Measurements from ENCODE around the gene PDCL2. TPM values are rescaled to one million over a fixed set of nuclear protein-coding genes. Genes with fewer than 3 reads are reported as not detected.

PDCL2 gene
- total and polyA plus RNA-seq, 9 donors = not detected

DNA sequence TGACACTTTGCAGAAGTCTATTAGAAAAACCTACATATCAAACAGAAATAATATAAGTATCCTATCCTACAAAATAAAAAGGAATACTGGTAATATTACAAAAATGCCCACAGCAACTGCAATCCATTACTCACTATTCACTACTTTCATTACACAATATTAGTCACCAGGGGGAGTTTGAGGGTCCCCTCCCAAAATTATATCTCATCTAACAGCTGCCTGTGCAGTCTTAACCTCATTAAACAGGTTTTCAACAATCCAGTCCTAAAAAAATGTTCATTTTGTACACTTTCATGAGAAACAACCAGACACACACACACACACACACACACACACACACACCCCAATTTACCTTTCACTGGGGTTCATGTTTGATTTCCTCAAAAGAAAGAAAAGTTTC lies 48.2 kb downstream of the PDCL2 start:
- H3K36me3 ChIP-seq (ENCODE audit: control insufficient read depth, insufficient read depth, low read length) = peaks cover 2% of the 10 kb centered on the region
- no peaks in the 10 kb centered on the region for H3K27me3 ChIP-seq (ENCODE audit: control insufficient read depth, insufficient read depth, low read length)
- H3K4me1 ChIP-seq (ENCODE audit: control insufficient read depth, insufficient read depth, low read length) = peaks cover 2% of the 10 kb centered on the region
- H3K9me3 ChIP-seq (replicated peaks; ENCODE audit: control insufficient read depth, low read depth, low read length) = no peaks in the 10 kb centered on the region
- no peak overlapping the region for H3K27ac ChIP-seq (ENCODE audit: low read length)
- H3K4me3 ChIP-seq (ENCODE audit: low read length) = no peak overlapping the region
- DNase-seq = peak; percentile 11

DNA sequence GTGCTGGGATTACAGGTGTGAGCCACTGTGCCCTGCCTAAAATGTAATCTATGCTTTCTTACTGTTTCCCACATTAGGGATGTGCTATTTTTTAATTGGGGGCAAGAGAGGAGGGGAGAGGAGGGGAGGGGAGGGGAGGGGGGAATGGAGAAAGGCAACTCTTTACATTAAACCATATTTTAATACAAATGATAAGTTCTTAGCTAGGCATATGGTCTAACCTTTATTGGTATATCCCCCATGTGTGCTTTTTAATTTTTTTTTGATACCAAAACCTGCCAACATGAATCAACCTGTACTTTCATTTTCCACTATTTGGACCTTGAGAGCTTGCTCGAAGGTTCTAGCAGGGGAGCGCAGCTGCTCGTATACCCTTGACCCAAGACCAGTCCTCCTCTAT lies 51.8 kb downstream of the PDCL2 start:
- H3K4me3 ChIP-seq (ENCODE audit: low read length) = no peak overlapping the region
- WGBS (ENCODE audit: insufficient coverage) = 100% methylated on average over 1 of the region's 3 CpGs
- no peaks in the 10 kb centered on the region for H3K9me3 ChIP-seq (replicated peaks; ENCODE audit: control insufficient read depth, low read depth, low read length)
- H3K27ac ChIP-seq (ENCODE audit: low read length) = no peak overlapping the region
- H3K4me1 ChIP-seq (ENCODE audit: control insufficient read depth, insufficient read depth, low read length) = no peaks in the 10 kb centered on the region
- DNase-seq = no peak
- H3K27me3 ChIP-seq (ENCODE audit: control insufficient read depth, insufficient read depth, low read length) = no peaks in the 10 kb centered on the region
- peaks cover 2% of the 10 kb centered on the region for H3K36me3 ChIP-seq (ENCODE audit: control insufficient read depth, insufficient read depth, low read length)

DNA sequence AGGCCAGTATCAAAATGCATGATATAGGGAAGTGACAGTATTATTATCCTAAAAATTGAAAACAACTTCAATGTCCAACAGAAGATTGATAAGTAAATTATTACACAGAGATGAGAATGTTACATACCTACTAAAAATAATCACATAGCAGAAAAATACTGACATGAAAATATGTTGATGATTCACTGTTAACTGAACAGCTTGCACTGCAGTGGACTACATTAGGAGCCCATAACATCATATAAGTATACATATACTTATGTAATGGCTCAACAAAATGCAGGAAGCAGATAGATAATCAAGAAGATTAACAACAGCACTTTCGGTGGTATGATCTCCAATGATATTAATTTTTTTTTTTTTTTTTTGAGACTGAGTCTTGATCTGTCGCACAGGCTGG lies 52.4 kb downstream of the PDCL2 start:
- Histone ChIP-seq H3K27ac (ENCODE audit: low read length) (no peak overlapping the region), H3K27me3 (ENCODE audit: control insufficient read depth, insufficient read depth, low read length) (no peaks in the 10 kb centered on the region), H3K9me3 (replicated peaks; ENCODE audit: control insufficient read depth, low read depth, low read length) (no peaks in the 10 kb centered on the region), H3K4me3 (ENCODE audit: low read length) (no peak overlapping the region), H3K36me3 (ENCODE audit: control insufficient read depth, insufficient read depth, low read length) (peaks cover 2% of the 10 kb centered on the region), H3K4me1 (ENCODE audit: control insufficient read depth, insufficient read depth, low read length) (no peaks in the 10 kb centered on the region)
- WGBS (ENCODE audit: insufficient coverage) = no CpG with 5 or more reads among the region's 2 CpGs
- no peak for DNase-seq

DNA sequence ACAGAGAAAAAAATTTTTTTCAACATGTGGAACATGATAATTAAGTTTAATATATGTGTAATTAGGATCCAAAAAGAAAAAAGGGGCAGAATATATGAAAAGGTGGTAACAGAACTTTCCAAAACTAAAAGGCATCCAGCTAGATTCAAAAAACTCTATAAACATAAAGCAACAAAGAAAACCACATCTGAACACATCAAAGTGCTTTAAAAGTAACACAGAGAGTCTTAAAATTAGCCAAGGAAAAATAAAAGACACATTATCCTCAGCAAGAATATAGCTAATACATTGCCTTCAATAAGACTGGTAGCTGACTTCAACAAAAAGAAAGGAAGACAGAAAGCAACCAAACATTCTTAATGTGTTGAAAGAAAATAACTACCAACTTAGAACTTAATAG lies 53.5 kb downstream of the PDCL2 start:
- H3K27ac ChIP-seq (ENCODE audit: low read length) = no peak overlapping the region
- no peaks in the 10 kb centered on the region for H3K27me3 ChIP-seq (ENCODE audit: control insufficient read depth, insufficient read depth, low read length)
- no peak for DNase-seq
- peaks cover 4% of the 10 kb centered on the region for H3K9me3 ChIP-seq (replicated peaks; ENCODE audit: control insufficient read depth, low read depth, low read length)
- no peaks in the 10 kb centered on the region for H3K4me1 ChIP-seq (ENCODE audit: control insufficient read depth, insufficient read depth, low read length)
- no peak overlapping the region for H3K4me3 ChIP-seq (ENCODE audit: low read length)
- H3K36me3 ChIP-seq (ENCODE audit: control insufficient read depth, insufficient read depth, low read length) = peaks cover 2% of the 10 kb centered on the region

DNA sequence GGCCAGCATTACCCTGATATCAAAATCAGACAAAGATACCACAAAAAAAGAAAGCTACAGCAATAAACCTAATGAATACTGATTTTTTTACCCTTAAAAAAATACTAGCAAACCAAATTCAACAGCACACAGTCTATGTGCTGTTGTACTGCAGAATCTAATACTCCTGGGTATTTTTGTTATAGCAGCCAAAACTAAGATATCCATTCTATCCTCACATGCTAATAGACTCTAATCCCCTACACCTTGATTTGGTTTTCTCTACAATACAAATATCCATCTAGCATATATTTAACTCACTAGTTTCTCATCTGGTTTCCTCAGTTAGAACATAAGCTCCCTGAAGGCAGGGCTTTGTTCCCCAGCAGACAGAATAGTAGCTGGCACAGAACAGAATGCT lies 57.7 kb downstream of the PDCL2 start:
- no peak overlapping the region for H3K4me3 ChIP-seq (ENCODE audit: low read length)
- H3K27me3 ChIP-seq (ENCODE audit: control insufficient read depth, insufficient read depth, low read length) = no peaks in the 10 kb centered on the region
- no peak overlapping the region for H3K27ac ChIP-seq (ENCODE audit: low read length)
- H3K36me3 ChIP-seq (ENCODE audit: control insufficient read depth, insufficient read depth, low read length) = no peaks in the 10 kb centered on the region
- DNase-seq = no peak
- peaks cover 27% of the 10 kb centered on the region for H3K9me3 ChIP-seq (replicated peaks; ENCODE audit: control insufficient read depth, low read depth, low read length)
- no peaks in the 10 kb centered on the region for H3K4me1 ChIP-seq (ENCODE audit: control insufficient read depth, insufficient read depth, low read length)

DNA sequence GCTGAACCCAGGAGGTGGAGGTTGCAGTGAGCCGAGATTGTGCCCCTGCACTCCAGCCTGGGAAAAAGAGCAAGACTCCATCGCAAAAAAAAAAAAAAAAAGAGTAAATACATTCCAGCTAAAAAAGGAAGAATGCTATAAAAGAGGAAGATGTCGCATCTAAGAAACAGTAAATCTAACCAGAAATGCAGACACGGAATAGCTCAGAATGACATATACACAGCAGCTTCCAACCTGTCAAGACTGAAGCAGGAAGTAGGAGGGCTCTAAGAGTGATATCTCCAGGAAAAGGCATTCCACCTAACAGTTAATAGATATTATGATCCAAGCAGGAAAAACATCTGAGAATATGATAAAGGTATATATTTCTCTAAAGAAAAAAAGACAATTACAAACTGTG lies 61.4 kb downstream of the PDCL2 start:
- no peak for DNase-seq
- H3K27ac ChIP-seq (ENCODE audit: low read length) = no peak overlapping the region
- H3K27me3 ChIP-seq (ENCODE audit: control insufficient read depth, insufficient read depth, low read length) = no peaks in the 10 kb centered on the region
- no CpG with 5 or more reads among the region's 4 CpGs for WGBS (ENCODE audit: insufficient coverage)
- H3K4me3 ChIP-seq (ENCODE audit: low read length) = no peak overlapping the region
- no peaks in the 10 kb centered on the region for H3K4me1 ChIP-seq (ENCODE audit: control insufficient read depth, insufficient read depth, low read length)
- no peaks in the 10 kb centered on the region for H3K36me3 ChIP-seq (ENCODE audit: control insufficient read depth, insufficient read depth, low read length)
- peaks cover 27% of the 10 kb centered on the region for H3K9me3 ChIP-seq (replicated peaks; ENCODE audit: control insufficient read depth, low read depth, low read length)

DNA sequence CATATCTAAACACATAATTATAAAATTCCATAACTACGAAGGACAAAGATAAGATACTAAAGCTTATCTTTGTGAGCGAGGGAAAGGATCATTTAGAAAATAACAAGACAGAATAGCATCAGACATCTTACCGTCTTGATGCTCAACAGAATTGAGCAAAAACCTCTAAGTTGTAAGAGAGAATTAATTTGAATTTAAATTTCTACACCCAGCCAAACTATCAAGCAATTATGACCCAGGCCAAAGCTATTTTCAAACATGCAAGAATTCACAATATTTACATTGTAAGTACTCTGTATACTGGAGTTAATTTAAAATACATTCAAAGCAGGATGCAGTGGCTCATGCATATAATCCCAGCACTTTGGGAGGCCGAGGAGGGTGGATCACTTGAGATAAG lies 61.9 kb downstream of the PDCL2 start:
- H3K9me3 ChIP-seq (replicated peaks; ENCODE audit: control insufficient read depth, low read depth, low read length) = peaks cover 27% of the 10 kb centered on the region
- H3K27me3 ChIP-seq (ENCODE audit: control insufficient read depth, insufficient read depth, low read length) = no peaks in the 10 kb centered on the region
- no peak overlapping the region for H3K27ac ChIP-seq (ENCODE audit: low read length)
- no peak overlapping the region for H3K4me3 ChIP-seq (ENCODE audit: low read length)
- DNase-seq = no peak
- H3K36me3 ChIP-seq (ENCODE audit: control insufficient read depth, insufficient read depth, low read length) = no peaks in the 10 kb centered on the region
- WGBS (ENCODE audit: insufficient coverage) = no CpG with 5 or more reads among the region's 4 CpGs
- H3K4me1 ChIP-seq (ENCODE audit: control insufficient read depth, insufficient read depth, low read length) = no peaks in the 10 kb centered on the region

DNA sequence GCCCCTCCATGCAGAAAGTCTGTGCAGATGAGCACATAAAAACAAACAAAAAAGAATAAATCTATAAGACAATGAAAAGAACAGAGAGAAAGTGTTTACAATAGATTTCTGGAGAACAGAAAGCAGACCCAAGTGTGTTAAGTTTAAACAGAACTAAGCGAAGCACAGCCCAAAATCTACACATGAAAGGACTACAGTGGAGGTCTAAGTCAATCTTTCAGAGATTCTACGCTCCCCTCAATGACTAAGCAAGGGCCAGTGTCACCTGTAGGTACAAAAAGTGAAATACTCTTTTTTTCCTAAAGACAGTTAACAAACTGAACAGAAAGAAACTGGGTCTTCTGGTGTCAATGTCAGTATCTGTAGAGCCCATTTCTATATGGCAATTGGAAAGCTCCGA lies 63.6 kb downstream of the PDCL2 start:
- no peak overlapping the region for H3K4me3 ChIP-seq (ENCODE audit: low read length)
- H3K27me3 ChIP-seq (ENCODE audit: control insufficient read depth, insufficient read depth, low read length) = no peaks in the 10 kb centered on the region
- H3K9me3 ChIP-seq (replicated peaks; ENCODE audit: control insufficient read depth, low read depth, low read length) = peaks cover 24% of the 10 kb centered on the region
- DNase-seq = no peak
- H3K36me3 ChIP-seq (ENCODE audit: control insufficient read depth, insufficient read depth, low read length) = no peaks in the 10 kb centered on the region
- no peaks in the 10 kb centered on the region for H3K4me1 ChIP-seq (ENCODE audit: control insufficient read depth, insufficient read depth, low read length)
- no CpG with 5 or more reads among the region's 3 CpGs for WGBS (ENCODE audit: insufficient coverage)
- H3K27ac ChIP-seq (ENCODE audit: low read length) = no peak overlapping the region

DNA sequence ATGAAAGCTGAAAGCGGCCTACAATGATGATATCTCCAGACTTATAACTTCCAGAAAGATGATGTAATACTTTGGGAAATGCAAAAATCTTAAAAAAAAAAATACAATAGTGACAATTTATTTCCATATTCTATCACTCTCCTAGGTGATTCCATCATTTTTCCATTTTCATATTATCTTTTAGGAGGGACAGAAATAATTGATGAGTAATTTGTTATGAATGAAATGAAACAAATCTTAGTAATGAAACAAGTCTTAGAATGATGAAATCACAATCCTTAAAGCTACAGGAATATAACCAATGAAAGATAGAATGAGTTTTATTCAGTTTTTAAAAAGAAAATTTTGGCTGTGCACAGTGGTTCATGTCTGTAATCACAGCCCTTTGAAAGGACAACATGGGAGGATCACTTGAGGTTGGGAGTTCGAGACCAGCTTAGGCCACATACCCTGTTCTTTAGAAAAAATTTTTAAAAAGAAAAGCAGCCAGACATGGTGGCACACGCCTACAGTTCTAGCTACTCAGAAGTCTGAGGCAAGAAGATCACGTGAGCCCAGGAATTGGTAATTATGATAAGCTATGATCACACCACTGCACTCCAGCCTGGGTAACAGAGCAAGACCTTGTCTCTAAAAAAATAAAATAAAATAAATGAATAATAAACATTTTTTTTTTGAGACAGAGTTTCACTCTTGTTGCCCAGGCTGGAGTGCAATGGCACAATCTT lies 67.0 kb downstream of the PDCL2 start:
- no CpG with 5 or more reads among the region's 4 CpGs for WGBS (ENCODE audit: insufficient coverage)

DNA sequence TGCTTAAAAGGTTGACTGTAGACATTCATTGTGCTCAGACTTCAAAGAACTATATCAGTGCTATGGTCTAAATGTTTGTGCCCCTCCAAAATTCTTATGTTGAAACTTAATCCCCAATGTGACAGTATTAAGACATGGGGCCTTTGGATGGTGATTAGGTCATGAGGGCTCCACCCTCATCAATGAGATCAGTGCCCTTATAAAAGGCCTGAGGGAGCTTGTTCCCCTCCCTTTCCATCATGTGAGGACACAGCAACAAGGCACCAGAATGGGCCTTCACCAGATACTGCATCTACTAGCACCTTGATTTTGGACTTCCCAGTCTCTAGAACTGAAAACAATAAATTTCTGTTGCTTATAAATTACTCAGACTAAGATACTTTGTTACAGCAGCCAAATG lies 73.6 kb downstream of the PDCL2 start:
- no peaks in the 10 kb centered on the region for H3K9me3 ChIP-seq (replicated peaks; ENCODE audit: control insufficient read depth, low read depth, low read length)
- no peaks in the 10 kb centered on the region for H3K36me3 ChIP-seq (ENCODE audit: control insufficient read depth, insufficient read depth, low read length)
- no peak for DNase-seq
- H3K4me3 ChIP-seq (ENCODE audit: low read length) = no peak overlapping the region
- no peaks in the 10 kb centered on the region for H3K4me1 ChIP-seq (ENCODE audit: control insufficient read depth, insufficient read depth, low read length)
- H3K27ac ChIP-seq (ENCODE audit: low read length) = no peak overlapping the region
- no peaks in the 10 kb centered on the region for H3K27me3 ChIP-seq (ENCODE audit: control insufficient read depth, insufficient read depth, low read length)

More for the DNA sequence above, 67.0 kb downstream of the PDCL2 start:
- H3K4me3 ChIP-seq (ENCODE audit: low read length) = no peak overlapping the region
- peak; percentile 22 for DNase-seq
- H3K9me3 ChIP-seq (replicated peaks; ENCODE audit: control insufficient read depth, low read depth, low read length) = peaks cover under 1% of the 10 kb centered on the region
- H3K27me3 ChIP-seq (ENCODE audit: control insufficient read depth, insufficient read depth, low read length) = no peaks in the 10 kb centered on the region
- H3K27ac ChIP-seq (ENCODE audit: low read length) = no peak overlapping the region
- H3K36me3 ChIP-seq (ENCODE audit: control insufficient read depth, insufficient read depth, low read length) = no peaks in the 10 kb centered on the region
- no peaks in the 10 kb centered on the region for H3K4me1 ChIP-seq (ENCODE audit: control insufficient read depth, insufficient read depth, low read length)

DNA sequence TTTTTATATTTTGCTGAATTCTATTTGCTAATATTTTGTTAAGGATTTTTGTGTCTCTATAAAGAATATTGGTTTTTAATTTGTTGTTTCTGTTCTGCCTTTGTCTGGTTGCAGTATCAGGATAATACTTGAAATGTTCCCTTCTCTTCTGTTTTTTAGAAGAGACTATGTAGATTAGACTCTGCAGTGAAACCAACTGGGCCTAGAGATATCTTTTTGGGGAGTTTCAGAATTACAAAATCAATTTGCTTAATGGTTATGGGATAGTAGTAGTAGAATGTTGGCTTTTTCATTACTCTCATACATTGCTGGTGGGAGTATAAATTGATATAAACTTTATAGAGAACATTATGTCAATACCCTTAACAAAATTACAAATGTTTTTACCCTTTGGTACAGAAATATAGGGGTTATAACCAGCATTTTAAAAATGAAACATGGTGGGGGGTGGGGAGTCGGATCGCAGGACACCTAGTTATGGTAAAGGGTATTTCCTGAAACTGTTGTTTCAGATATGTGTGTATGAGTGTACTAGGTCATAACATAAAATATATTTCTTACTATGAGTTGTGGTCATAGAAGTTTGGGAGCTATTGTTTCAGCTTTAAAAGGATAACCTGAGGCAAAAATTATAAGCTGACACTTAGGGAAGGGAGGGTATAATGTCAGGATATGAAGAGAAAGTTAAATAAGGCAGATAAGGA lies 74.4 kb downstream of the PDCL2 start:
- no peak overlapping the region for H3K4me3 ChIP-seq (ENCODE audit: low read length)
- DNase-seq = no peak
- no peaks in the 10 kb centered on the region for H3K27me3 ChIP-seq (ENCODE audit: control insufficient read depth, insufficient read depth, low read length)
- no CpG with 5 or more reads among the region's 2 CpGs for WGBS (ENCODE audit: insufficient coverage)
- no peaks in the 10 kb centered on the region for H3K4me1 ChIP-seq (ENCODE audit: control insufficient read depth, insufficient read depth, low read length)
- H3K36me3 ChIP-seq (ENCODE audit: control insufficient read depth, insufficient read depth, low read length) = no peaks in the 10 kb centered on the region
- no peak overlapping the region for H3K27ac ChIP-seq (ENCODE audit: low read length)
- no peaks in the 10 kb centered on the region for H3K9me3 ChIP-seq (replicated peaks; ENCODE audit: control insufficient read depth, low read depth, low read length)
